ENCODE data around the gene TRMT2A. TPM values are rescaled to one million over a fixed set of nuclear protein-coding genes. Genes with fewer than 3 reads are reported as not detected.

Gene TRMT2A
- polyA plus RNA-seq, 1 of the 3 experiments (the other 2 are of a cell fraction) = 54.6 TPM

- TF ChIP-seq PBX3 (IDR thresholded peaks at IDR 0.05) = peak; percentile 84
- no peak; the same call in 1 of the 2 replicates for TF ChIP-seq RFX5 (IDR thresholded peaks at IDR 0.05; ENCODE audit: low read length)
- TF ChIP-seq RCOR1 (IDR thresholded peaks at IDR 0.05; ENCODE audit: low read length) = no peak
- TF ChIP-seq CHD2 (IDR thresholded peaks at IDR 0.05; ENCODE audit: low read length, partially characterized antibody) = peak; percentile 93
- TF ChIP-seq CTCF (IDR thresholded peaks at IDR 0.05) = no peak
- peak; percentile 85; the same call in 1 of the 2 replicates for TF ChIP-seq ZBTB33 (IDR thresholded peaks at IDR 0.05; ENCODE audit: borderline replicate concordance, low read depth)
These were observed 37.1 kb downstream of the TRMT2A start, which contains the start of gene DGCR8 (continued) for GRCh38 chr22:20079745-20080444.

GRCh38 chr22:20076627-20077172 lies 40.3 kb downstream of the TRMT2A start:
- Histone ChIP-seq H3K79me2 (ENCODE audit: insufficient read depth) (peaks cover 15% of the 10 kb centered on the region), H3K27ac (ENCODE audit: low read depth in 2 of 2, low read length in 1 of 2) (no peak overlapping the region), H3K27me3 (ENCODE audit: insufficient read depth) (no peaks in the 10 kb centered on the region), H3F3A (replicated peaks; ENCODE audit: insufficient read depth) (peaks cover 9% of the 10 kb centered on the region), H3K36me3 (replicated peaks in 1 of 2; ENCODE audit: control insufficient read depth in 1 of 2, insufficient read depth in 2 of 2, low read length in 1 of 2) (no peaks in the 10 kb centered on the region), H4K20me1 (ENCODE audit: insufficient read depth) (peaks cover 4% of the 10 kb centered on the region; the same call in 1 of the 2 replicates), H3K4me3 (ENCODE audit: low read depth in 2 of 2, low read length in 1 of 2) (no peak overlapping the region), H3K4me2 (no peak overlapping the region), H3K9me3 (no peaks in the 10 kb centered on the region), H3K4me1 (ENCODE audit: control insufficient read depth in 1 of 2, insufficient read depth in 2 of 2, low read depth in 1 of 2, low read length in 1 of 2) (peaks cover 0 to 10% of the 10 kb centered on the region in 2 experiments; a peak in 1 of 4 replicates), H3K9me2 (no peaks in the 10 kb centered on the region), H3K9ac (no peak overlapping the region), H2AFZ (ENCODE audit: low read depth) (no peak overlapping the region)
- no peak for TF ChIP-seq GABPA (IDR thresholded peaks at IDR 0.05; ENCODE audit: low read depth)
- no peak for TF ChIP-seq CHD2 (IDR thresholded peaks at IDR 0.05; ENCODE audit: low read length, partially characterized antibody)
- no peak for TF ChIP-seq PBX3 (IDR thresholded peaks at IDR 0.05)
- TF ChIP-seq MXI1 (IDR thresholded peaks at IDR 0.05; ENCODE audit: low read depth, low read length) = no peak
- TF ChIP-seq RXRA (IDR thresholded peaks at IDR 0.05; ENCODE audit: borderline replicate concordance, low read depth) = no peak
- no peak for TF ChIP-seq FOSL2 (IDR thresholded peaks at IDR 0.05; ENCODE audit: borderline replicate concordance, low read depth)
- TF ChIP-seq FOXJ3 (CRISPR knock-in tag; IDR thresholded peaks at IDR 0.05) = no peak
- no peak for TF ChIP-seq TAF1 (IDR thresholded peaks at IDR 0.05; ENCODE audit: borderline replicate concordance, low read depth, low read length)
- no peak for TF ChIP-seq FOXM1 (IDR thresholded peaks at IDR 0.05; ENCODE audit: low read depth)
- no peak for TF ChIP-seq JUND (IDR thresholded peaks at IDR 0.05)
- TF ChIP-seq CTCF (IDR thresholded peaks at IDR 0.05) = no peak
- TF ChIP-seq IRF3 (IDR thresholded peaks at IDR 0.05; ENCODE audit: low read depth, low read length) = no peak
- no peak for DNase-seq
- 65% methylated on average over 6 of the region's 6 CpGs for WGBS (ENCODE audit: low lambda C conversion rate)
- CTCF ChIA-PET = no interaction called here
- POLR2A ChIA-PET = no interaction called here

Data from SK-N-SH (cell line).